Mesendoderm (in vitro differentiated cells): ENCODE results near the gene CACNA2D4.

Experiments
- DNase-seq: peaks from one replicate; pipeline ENCODE4 v3.0.0; 2013
- H2AK5ac ChIP-seq: 2 replicates; pipeline ENCODE4 v1.6.1; 2013; ENCODE audit warnings: low read length, inconsistent platforms
- H2BK120ac ChIP-seq: 2 replicates; pipeline ENCODE4 v1.6.1; 2013; ENCODE audit warnings: low read depth, mild to moderate bottlenecking, low read length, moderate library complexity, mixed read lengths
- H2BK15ac ChIP-seq: replicated peaks from 2 replicates; pipeline ENCODE4 v1.6.1; 2013; ENCODE audit warnings: low read depth, mild to moderate bottlenecking, moderate library complexity
- H2BK5ac ChIP-seq: 2 replicates; pipeline ENCODE4 v1.6.1; 2013; ENCODE audit warnings: low read length, inconsistent platforms
- H3K18ac ChIP-seq: 2 replicates; pipeline ENCODE4 v1.6.1; 2013; ENCODE audit warnings: mild to moderate bottlenecking, low read length, mixed read lengths
- H3K23ac ChIP-seq: one replicate; pipeline ENCODE4 v1.6.1; 2013; ENCODE audit warnings: low read length
- H3K27ac ChIP-seq: 2 replicates; pipeline ENCODE4 v1.5.1; 2013; ENCODE audit warnings: low read depth, mild to moderate bottlenecking, inconsistent platforms, low read length, moderate library complexity
- H3K27me3 ChIP-seq: 2 replicates; pipeline ENCODE4 v1.6.1; 2013; ENCODE audit warnings: low read length, control low read depth, mild to moderate bottlenecking, inconsistent platforms; ENCODE audit not compliant: insufficient read depth, poor library complexity
- H3K36me3 ChIP-seq: 2 replicates; pipeline ENCODE4 v1.6.1; 2013; ENCODE audit warnings: low read length, inconsistent platforms; ENCODE audit not compliant: control insufficient read depth, insufficient read depth
- H3K4ac ChIP-seq: one replicate; pipeline ENCODE4 v1.6.1; 2013; ENCODE audit warnings: low read depth, mild to moderate bottlenecking, low read length, moderate library complexity
- H3K4me1 ChIP-seq: 2 replicates; pipeline ENCODE4 v1.6.1; 2013; ENCODE audit warnings: low read depth, low read length, inconsistent platforms; ENCODE audit not compliant: control insufficient read depth
- H3K4me2 ChIP-seq: 2 replicates; pipeline ENCODE4 v1.6.1; 2013; ENCODE audit warnings: low read length
- H3K4me3 ChIP-seq: 2 replicates; pipeline ENCODE4 v1.5.1; 2013; ENCODE audit warnings: mild to moderate bottlenecking, low read length
- H3K56ac ChIP-seq: one replicate; pipeline ENCODE4 v1.6.1; 2013; ENCODE audit warnings: low read length
- H3K79me1 ChIP-seq: 2 replicates; pipeline ENCODE4 v1.6.1; 2013; ENCODE audit warnings: low read length, inconsistent platforms
- H3K79me2 ChIP-seq: 2 replicates; pipeline ENCODE4 v1.6.1; 2013; ENCODE audit warnings: mild to moderate bottlenecking, low read length; ENCODE audit not compliant: control insufficient read depth, insufficient read depth
- H3K9ac ChIP-seq: 2 replicates; pipeline ENCODE4 v1.6.1; 2013; ENCODE audit warnings: low read length, inconsistent platforms
- H4K5ac ChIP-seq: one replicate; pipeline ENCODE4 v1.6.1; 2013; ENCODE audit warnings: low read length
- H4K8ac ChIP-seq: one replicate; pipeline ENCODE4 v1.6.1; 2013; ENCODE audit warnings: low read depth, mild to moderate bottlenecking, control low read depth, low read length, moderate library complexity
- WGBS: extraction: QIAGEN DNeasy Blood & Tissue Kit; methylation state at CpG from one replicate; pipeline ENCODE4 v1.1.7; 2013; ENCODE audit warnings: low lambda C conversion rate, missing lambda C conversion rate; ENCODE audit not compliant: insufficient coverage; ENCODE audit errors: extremely low coverage; 5-methylcytosine and 5-hydroxymethylcytosine counted together

The CACNA2D4 gene

GRCh38 chr12:1842183-1842904 is 76.1 kb downstream of the CACNA2D4 start:
- Histone ChIP-seq H3K9ac (no peak overlapping the region), H2AK5ac (no peak overlapping the region), H3K4me2 (no peak overlapping the region), H2BK5ac (no peak overlapping the region), H3K4ac (no peak overlapping the region), H3K79me1 (no peaks in the 10 kb centered on the region), H2BK120ac (no peak overlapping the region), H3K27me3 (no peaks in the 10 kb centered on the region), H4K8ac (no peak overlapping the region), H3K18ac (no peak overlapping the region), H3K4me3 (no peak overlapping the region), H3K4me1 (no peaks in the 10 kb centered on the region), H4K5ac (no peak overlapping the region), H3K56ac (no peak overlapping the region), H3K23ac (no peak overlapping the region), H3K79me2 (no peaks in the 10 kb centered on the region), H3K36me3 (no peaks in the 10 kb centered on the region), H2BK15ac (no peak overlapping the region), H3K27ac (no peak overlapping the region)
- WGBS, result no CpG with 5 or more reads among the region's 18 CpGs
- DNase-seq, result no peak

- WGBS, result no CpG with 5 or more reads among the region's 13 CpGs
- Histone ChIP-seq H2BK15ac (no peak overlapping the region), H3K4ac (no peak overlapping the region), H3K9ac (no peak overlapping the region), H2BK5ac (no peak overlapping the region), H3K4me2 (no peak overlapping the region), H3K18ac (no peak overlapping the region), H2AK5ac (no peak overlapping the region), H3K79me1 (no peaks in the 10 kb centered on the region), H2BK120ac (no peak overlapping the region), H3K36me3 (no peaks in the 10 kb centered on the region), H3K27ac (no peak overlapping the region), H3K4me3 (no peak overlapping the region), H4K8ac (no peak overlapping the region), H3K27me3 (no peaks in the 10 kb centered on the region), H4K5ac (no peak overlapping the region), H3K56ac (no peak overlapping the region), H3K79me2 (no peaks in the 10 kb centered on the region), H3K23ac (no peak overlapping the region), H3K4me1 (no peaks in the 10 kb centered on the region)
- no peak for DNase-seq
These were observed 76.8 kb downstream of the CACNA2D4 start for GRCh38 chr12:1841586-1842182.

GRCh38 chr12:1840981-1841425 is 77.4 kb downstream of the CACNA2D4 start:
- no peak for DNase-seq
- WGBS, result no CpG with 5 or more reads among the region's 16 CpGs
- Histone ChIP-seq H4K8ac (no peak overlapping the region), H3K27me3 (no peaks in the 10 kb centered on the region), H4K5ac (no peak overlapping the region), H3K4me3 (no peak overlapping the region), H3K4me1 (no peaks in the 10 kb centered on the region), H3K4me2 (no peak overlapping the region), H2BK5ac (no peak overlapping the region), H2BK120ac (no peak overlapping the region), H3K27ac (no peak overlapping the region), H2AK5ac (no peak overlapping the region), H3K36me3 (no peaks in the 10 kb centered on the region), H3K9ac (no peak overlapping the region), H3K18ac (no peak overlapping the region), H3K23ac (no peak overlapping the region), H2BK15ac (no peak overlapping the region), H3K79me2 (no peaks in the 10 kb centered on the region), H3K4ac (no peak overlapping the region), H3K79me1 (no peaks in the 10 kb centered on the region), H3K56ac (no peak overlapping the region)

- Histone ChIP-seq H3K4ac (no peak overlapping the region), H3K4me1 (no peaks in the 10 kb centered on the region), H3K23ac (no peak overlapping the region), H2BK5ac (no peak overlapping the region), H2AK5ac (no peak overlapping the region), H3K56ac (no peak overlapping the region), H3K27ac (no peak overlapping the region), H3K9ac (no peak overlapping the region), H4K5ac (no peak overlapping the region), H2BK120ac (no peak overlapping the region), H3K4me2 (no peak overlapping the region), H3K4me3 (no peak overlapping the region), H3K36me3 (no peaks in the 10 kb centered on the region), H3K79me1 (no peaks in the 10 kb centered on the region), H4K8ac (no peak overlapping the region), H3K27me3 (no peaks in the 10 kb centered on the region), H3K18ac (no peak overlapping the region), H2BK15ac (no peak overlapping the region), H3K79me2 (no peaks in the 10 kb centered on the region)
- WGBS, result no CpG with 5 or more reads among the region's 24 CpGs
- no peak for DNase-seq
These were observed 78.2 kb downstream of the CACNA2D4 start for GRCh38 chr12:1839956-1840951.

GRCh38 chr12:1839464-1839863 is 79.0 kb downstream of the CACNA2D4 start:
- H3K9ac ChIP-seq, result no peak overlapping the region

More at GRCh38 chr12:1839464-1839863, 79.0 kb downstream of the CACNA2D4 start:
- Histone ChIP-seq H3K79me1 (no peaks in the 10 kb centered on the region), H3K4me3 (no peak overlapping the region), H3K23ac (no peak overlapping the region), H3K27ac (no peak overlapping the region), H3K79me2 (no peaks in the 10 kb centered on the region), H3K27me3 (no peaks in the 10 kb centered on the region), H4K5ac (no peak overlapping the region), H2AK5ac (no peak overlapping the region), H3K36me3 (no peaks in the 10 kb centered on the region), H3K4ac (no peak overlapping the region), H4K8ac (no peak overlapping the region), H2BK5ac (no peak overlapping the region), H3K18ac (no peak overlapping the region), H3K4me1 (no peaks in the 10 kb centered on the region), H2BK15ac (no peak overlapping the region), H2BK120ac (no peak overlapping the region), H3K56ac (no peak overlapping the region), H3K4me2 (no peak overlapping the region)
- no peak for DNase-seq
- no CpG with 5 or more reads among the region's 10 CpGs for WGBS
